ENCODE measurements around the gene TP53RK. TPM values are rescaled to one million over a fixed set of nuclear protein-coding genes. Genes with fewer than 3 reads are reported as not detected.

The TP53RK gene
- total RNA-seq, 1 experiment from 2014 or later = 21.5 TPM

DNA sequence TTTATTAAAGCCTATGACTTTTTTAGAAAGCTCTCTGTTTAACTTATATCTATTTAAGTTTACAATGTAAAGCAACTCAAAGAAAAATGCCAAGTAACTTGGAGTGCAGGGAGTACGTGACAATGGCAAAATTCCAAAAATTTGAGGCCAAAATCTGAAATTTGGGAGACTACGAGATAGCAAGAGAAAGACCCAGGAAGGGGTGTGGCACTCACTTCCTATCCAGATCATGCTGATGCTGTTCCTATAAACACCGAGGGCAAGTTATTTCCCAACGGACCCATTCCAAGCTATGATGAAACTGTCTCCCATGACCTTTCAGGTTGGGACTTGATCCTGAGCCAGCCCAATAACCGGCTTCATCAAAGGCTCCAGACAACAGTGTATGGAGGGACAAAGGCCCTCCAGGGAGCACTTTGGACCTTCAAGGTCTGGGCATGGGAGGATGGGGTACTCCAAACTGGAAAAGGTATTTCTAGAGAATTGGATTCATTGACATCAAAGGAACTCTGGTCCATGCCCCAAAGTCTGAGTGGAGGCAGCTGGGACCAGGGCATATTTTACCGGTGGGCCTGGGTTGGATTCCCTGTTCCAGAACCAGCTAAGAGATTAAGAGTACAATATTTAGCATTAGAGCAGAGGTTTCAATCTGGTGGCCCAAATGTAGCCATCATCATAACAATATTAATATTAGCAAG is 22.3 kb downstream of the TP53RK start:
- peaks cover 5% of the 10 kb centered on the region for H3K9me3 ChIP-seq (ENCODE audit: control insufficient read depth, low read depth, low read length)
- no peak overlapping the region for H3K27ac ChIP-seq (ENCODE audit: insufficient read length, low read depth, low read length)
- H3K14ac ChIP-seq (ENCODE audit: insufficient read depth, low read length) = no peak overlapping the region
- H3K18ac ChIP-seq (ENCODE audit: insufficient read length, low read depth, low read length) = no peak overlapping the region
- TF ChIP-seq, protein P1, sequence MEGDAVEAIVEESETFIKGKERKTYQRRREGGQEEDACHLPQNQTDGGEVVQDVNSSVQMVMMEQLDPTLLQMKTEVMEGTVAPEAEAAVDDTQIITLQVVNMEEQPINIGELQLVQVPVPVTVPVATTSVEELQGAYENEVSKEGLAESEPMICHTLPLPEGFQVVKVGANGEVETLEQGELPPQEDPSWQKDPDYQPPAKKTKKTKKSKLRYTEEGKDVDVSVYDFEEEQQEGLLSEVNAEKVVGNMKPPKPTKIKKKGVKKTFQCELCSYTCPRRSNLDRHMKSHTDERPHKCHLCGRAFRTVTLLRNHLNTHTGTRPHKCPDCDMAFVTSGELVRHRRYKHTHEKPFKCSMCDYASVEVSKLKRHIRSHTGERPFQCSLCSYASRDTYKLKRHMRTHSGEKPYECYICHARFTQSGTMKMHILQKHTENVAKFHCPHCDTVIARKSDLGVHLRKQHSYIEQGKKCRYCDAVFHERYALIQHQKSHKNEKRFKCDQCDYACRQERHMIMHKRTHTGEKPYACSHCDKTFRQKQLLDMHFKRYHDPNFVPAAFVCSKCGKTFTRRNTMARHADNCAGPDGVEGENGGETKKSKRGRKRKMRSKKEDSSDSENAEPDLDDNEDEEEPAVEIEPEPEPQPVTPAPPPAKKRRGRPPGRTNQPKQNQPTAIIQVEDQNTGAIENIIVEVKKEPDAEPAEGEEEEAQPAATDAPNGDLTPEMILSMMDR (conservative IDR thresholded peaks at IDR 0.05) = no peak
- H2BK120ac ChIP-seq (ENCODE audit: low read depth, low read length, poor library complexity, severe bottlenecking) = no peak overlapping the region
- no peak overlapping the region for H3K4me2 ChIP-seq (ENCODE audit: insufficient read depth, insufficient read length, low read length)
- no peaks in the 10 kb centered on the region for H3K27me3 ChIP-seq (ENCODE audit: insufficient read depth, low read length)
- H3K56ac ChIP-seq (ENCODE audit: insufficient read length, low read depth, low read length) = no peak overlapping the region
- H3K23ac ChIP-seq (ENCODE audit: insufficient read length, low read depth, low read length) = no peak overlapping the region
- no CpG with 5 or more reads among the region's 6 CpGs for WGBS (ENCODE audit: extremely low coverage, insufficient read length, low lambda C conversion rate)
- no peak overlapping the region for H2AFZ ChIP-seq (ENCODE audit: low read length)
- Mint-ChIP-seq H3K36me3 (ENCODE audit: insufficient read depth in 1 of 3, low read depth in 3 of 3) (peaks cover 10 to 53% (median 52%) of the 10 kb centered on the region in 3 experiments; a peak in 6 of 7 replicates), H3K4me3 (no peak overlapping the region), H3K9me3 (peaks cover 8 to 17% of the 10 kb centered on the region in 2 experiments), H3K4me1 (no peaks in the 10 kb centered on the region), H3K27me3 (ENCODE audit: low read depth) (no peaks in the 10 kb centered on the region), H3K27ac (no peak overlapping the region)
- no peaks in the 10 kb centered on the region for H3K4me1 ChIP-seq (ENCODE audit: insufficient read depth, low read length)
- H3T11ph ChIP-seq (ENCODE audit: low read length) = no peak overlapping the region
- H4K5ac ChIP-seq (ENCODE audit: insufficient read length, low read depth, low read length) = no peak overlapping the region
- no peaks in the 10 kb centered on the region for H4K20me1 ChIP-seq (ENCODE audit: control insufficient read depth, insufficient read depth, insufficient read length)
- no peak overlapping the region for H2BK12ac ChIP-seq (ENCODE audit: insufficient read length, low read depth, low read length)
- H3K79me1 ChIP-seq (ENCODE audit: insufficient read depth, low read depth, low read length, poor library complexity, severe bottlenecking) = no peaks in the 10 kb centered on the region
- H4K91ac ChIP-seq (ENCODE audit: insufficient read length, low read depth, low read length) = no peak overlapping the region
- no peak overlapping the region for H3K9ac ChIP-seq (ENCODE audit: extremely low read depth, insufficient read length, low read length)
- H2AK5ac ChIP-seq (ENCODE audit: insufficient read length, low read length) = no peak overlapping the region
- no peak for DNase-seq
- H3K23me2 ChIP-seq (ENCODE audit: insufficient read length, low read depth, low read length, poor library complexity, severe bottlenecking) = no peaks in the 10 kb centered on the region
- H2BK20ac ChIP-seq (ENCODE audit: low read depth, low read length, poor library complexity, severe bottlenecking) = no peak overlapping the region
- H3K79me2 ChIP-seq (ENCODE audit: insufficient read depth, low read length) = no peaks in the 10 kb centered on the region
- H2BK5ac ChIP-seq (ENCODE audit: insufficient read length, low read length) = no peak overlapping the region
- no peak overlapping the region for H4K8ac ChIP-seq (replicated peaks; ENCODE audit: insufficient read length, low read depth, low read length)
- no peak overlapping the region for H3K4ac ChIP-seq (ENCODE audit: low read depth, low read length)
- H2BK15ac ChIP-seq (ENCODE audit: low read depth, low read length) = no peak overlapping the region
